Left ventricle myocardium inferior (tissue), 1 donor: ENCODE measurements around the gene CGREF1. TPM values are rescaled to one million over a fixed set of nuclear protein-coding genes. Genes with fewer than 3 reads are reported as not detected.

ENCODE experiments used
- DNase-seq: peaks from one replicate; pipeline ENCODE4 v3.0.0-alpha.2; 2020
- H3K27ac ChIP-seq: fragments of 200-600 bp; replicated peaks from 2 replicates; pipeline ENCODE4 v1.8.0; 2021
- H3K27me3 ChIP-seq: fragments of 200-600 bp; 2 replicates; pipeline ENCODE4 v1.8.0; 2021; ENCODE audit warnings: low read depth
- H3K36me3 ChIP-seq: fragments of 200-600 bp; 2 replicates; pipeline ENCODE4 v1.8.0; 2021
- H3K4me1 ChIP-seq: fragments of 200-600 bp; 2 replicates; pipeline ENCODE4 v1.8.0; 2021
- H3K4me3 ChIP-seq: fragments of 200-600 bp; 2 replicates; pipeline ENCODE4 v1.8.0; 2021; ENCODE audit warnings: mild to moderate bottlenecking, moderate library complexity
- H3K9me3 ChIP-seq: fragments of 200-600 bp; replicated peaks from 2 replicates; pipeline ENCODE4 v1.8.0; 2021
- CTCF ChIP-seq: fragments of 200-600 bp; IDR thresholded peaks from 2 replicates; pipeline ENCODE4 v1.8.0; 2021; ENCODE audit warnings: antibody characterized with exemption, mild to moderate bottlenecking, borderline replicate concordance
- intact Hi-C: fragments of 100-400 bp; cut with micrococcal nuclease; formaldehyde crosslinking; loops from one replicate; pipeline ENCODE4 v1.11.0; 2022
- total RNA-seq: library from RNA; stranded (reverse); fragmentation: NEBNext Ultra II Directional; extraction: Animal tissue kit (Norgen Biotek cat#: 25700); gene quantifications from one replicate; pipeline ENCODE4 v1.2.1, GENCODE V29; 2021
- donor health status: DM: no; HTN: yes; CAD: no; lungs with severe emphysema.

Gene CGREF1
- total RNA-seq, 1 donor from 2014 or later, result 0.80 TPM

GRCh38 chr2:27143285-27143684, 24.4 kb upstream of the CGREF1 start:
- Histone ChIP-seq H3K4me1 (no peaks in the 10 kb centered on the region), H3K9me3 (no peaks in the 10 kb centered on the region), H3K36me3 (no peaks in the 10 kb centered on the region), H3K4me3 (no peak overlapping the region), H3K27ac (no peak overlapping the region), H3K27me3 (peaks cover under 1% of the 10 kb centered on the region)
- no peak for TF ChIP-seq CTCF
- intact Hi-C loops, result no loop called here
- no peak for DNase-seq

- Histone ChIP-seq H3K4me3 (no peak within 1 kb of the TSS), H3K27ac (no peak within 1 kb of the TSS), H3K27me3 (no peaks in the 10 kb centered on the region), H3K9me3 (no peaks in the 10 kb centered on the region), H3K36me3 (no peaks in the 10 kb centered on the region), H3K4me1 (peaks cover under 1% of the 10 kb centered on the region)
- no peak for DNase-seq
- no peak for TF ChIP-seq CTCF
- intact Hi-C loops, result no loop called here
Observed at GRCh38 chr2:27139310-27139709, 20.4 kb upstream of the CGREF1 start, which contains the start of gene PRR30. Gene PRR30 (minus strand): TSS chr2:27139410. CDS start chr2:27138329, 1,081 bp downstream.

- intact Hi-C loops, result no loop called here
- H3K9me3 ChIP-seq, result no peaks in the 10 kb centered on the region
- TF ChIP-seq CTCF, result no peak
- H3K4me3 ChIP-seq, result no peak overlapping the region
- peaks cover 12% of the 10 kb centered on the region for H3K4me1 ChIP-seq
- no peak overlapping the region for H3K27ac ChIP-seq
- H3K27me3 ChIP-seq, result no peaks in the 10 kb centered on the region
- no peaks in the 10 kb centered on the region for H3K36me3 ChIP-seq
- DNase-seq, result no peak
Observed at GRCh38 chr2:27138111-27138510, 19.2 kb upstream of the CGREF1 start.

GRCh38 chr2:27137322-27137935, 18.5 kb upstream of the CGREF1 start:
- Histone ChIP-seq H3K9me3 (no peaks in the 10 kb centered on the region), H3K27me3 (no peaks in the 10 kb centered on the region), H3K4me3 (no peak overlapping the region), H3K4me1 (peaks cover 19% of the 10 kb centered on the region), H3K36me3 (peaks cover 4% of the 10 kb centered on the region), H3K27ac (no peak overlapping the region)
- no peak for TF ChIP-seq CTCF
- intact Hi-C loops, result no loop called here
- DNase-seq, result no peak

- Histone ChIP-seq H3K4me3 (no peak overlapping the region), H3K27ac (no peak overlapping the region), H3K9me3 (no peaks in the 10 kb centered on the region), H3K4me1 (peaks cover 23% of the 10 kb centered on the region), H3K36me3 (peaks cover 10% of the 10 kb centered on the region), H3K27me3 (no peaks in the 10 kb centered on the region)
- no peak for DNase-seq
- TF ChIP-seq CTCF, result no peak
- intact Hi-C loops, result no loop called here
Observed at GRCh38 chr2:27136751-27137150, 17.8 kb upstream of the CGREF1 start.
